NCI-H446 treated with DMSO at 0.1 percent for 48 hours (cell line): ENCODE data around the gene CARD19.
"Not testable (repeated sequence)": the region's sequence is repeated elsewhere in the genome, so short reads cannot be mapped to it uniquely, and the experiment has no call there.

Experiments
- DNase-seq: peaks from one replicate; lab custom pipeline; 2025; lab: John Stamatoyannopoulos, UW

CARD19 gene

GRCh38 chr9:93134015-93134739, 38.2 kb downstream of the CARD19 start, which contains the start of gene NINJ1:
NINJ1 (minus strand) TSS chr9:93134251; CDS start chr9:93134217, 34 bp downstream.
- DNase-seq, result no peak

GRCh38 chr9:93134740-93135444, 38.9 kb downstream of the CARD19 start:
- no peak for DNase-seq

GRCh38 chr9:93136011-93136440, 40.0 kb downstream of the CARD19 start:
- no peak for DNase-seq

- no peak for DNase-seq
These were observed 41.3 kb downstream of the CARD19 start for GRCh38 chr9:93137362-93137761.

GRCh38 chr9:93138171-93138764, 42.3 kb downstream of the CARD19 start:
- no peak for DNase-seq

- DNase-seq, result no peak
These were observed 43.6 kb downstream of the CARD19 start for GRCh38 chr9:93139365-93140182.

GRCh38 chr9:93141771-93142483, 45.9 kb downstream of the CARD19 start:
- no peak for DNase-seq

- peak; percentile 19 for DNase-seq
These were observed 48.0 kb downstream of the CARD19 start for GRCh38 chr9:93143830-93144530.

- not testable (repeated sequence) for DNase-seq
These were observed 50.7 kb downstream of the CARD19 start for GRCh38 chr9:93146696-93147095.

GRCh38 chr9:93147632-93148031, 51.6 kb downstream of the CARD19 start:
- no peak for DNase-seq

- DNase-seq, result no peak
These were observed 52.7 kb downstream of the CARD19 start for GRCh38 chr9:93148721-93149120.

GRCh38 chr9:93149361-93149760, 53.3 kb downstream of the CARD19 start:
- DNase-seq, result no peak

- DNase-seq, result no peak
These were observed 55.2 kb downstream of the CARD19 start for GRCh38 chr9:93151097-93151784.

- DNase-seq, result no peak
These were observed 58.4 kb downstream of the CARD19 start for GRCh38 chr9:93154293-93154903.

GRCh38 chr9:93155716-93156474, 59.9 kb downstream of the CARD19 start:
- peak; percentile 87 for DNase-seq

GRCh38 chr9:93156475-93157008, 60.5 kb downstream of the CARD19 start:
- DNase-seq, result no peak

- no peak for DNase-seq
These were observed 63.8 kb downstream of the CARD19 start for GRCh38 chr9:93159601-93160471.
